ENCODE results near the gene CREB3L1. TPM values are rescaled to one million over a fixed set of nuclear protein-coding genes. Genes with fewer than 3 reads are reported as not detected.

The CREB3L1 gene
- total and polyA plus RNA-seq, 2 of the 13 experiments (the other 11 are each of a cell fraction or from before 2014, with no cell fraction given): not detected

DNA sequence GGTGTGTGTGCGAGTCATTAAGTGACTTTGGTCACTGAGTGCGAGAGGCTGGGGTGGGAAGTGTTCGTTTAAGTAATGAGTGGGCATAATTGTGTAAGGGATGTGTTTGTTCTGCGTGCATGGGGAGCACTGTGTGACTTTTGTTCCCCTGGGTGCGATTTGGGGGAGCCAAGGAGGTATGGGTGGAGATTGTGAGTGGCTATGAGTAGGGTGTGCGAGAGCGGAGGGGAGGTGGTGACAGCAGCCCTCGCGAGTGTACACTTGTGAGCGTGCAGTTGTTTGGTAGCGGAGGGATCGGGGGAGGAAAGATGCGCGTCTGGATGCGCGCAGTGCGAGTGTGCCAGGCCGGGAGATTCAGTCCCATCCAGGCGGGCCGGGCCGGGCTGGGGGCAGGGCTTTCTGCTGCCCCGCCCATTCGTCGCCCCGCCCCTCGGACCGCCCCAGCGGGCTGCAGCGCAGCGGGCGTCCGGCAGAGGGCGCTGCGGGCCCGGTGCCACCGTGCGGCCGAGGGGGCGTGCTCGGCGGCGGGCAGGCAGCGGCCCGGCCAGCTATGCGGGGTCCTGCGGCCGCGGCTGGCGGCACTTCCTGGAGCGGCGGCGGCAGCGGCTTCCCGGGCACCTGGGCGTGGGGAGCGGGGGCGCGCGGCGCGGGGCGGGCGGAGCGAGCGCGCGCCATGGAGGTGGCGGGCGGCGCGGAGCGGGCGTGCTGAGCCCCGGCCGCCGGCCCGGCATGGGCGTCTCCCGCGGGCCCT, 69.6 kb downstream of the CREB3L1 start, which contains the start of gene DGKZ (continued):
- TF ChIP-seq, protein P1, sequence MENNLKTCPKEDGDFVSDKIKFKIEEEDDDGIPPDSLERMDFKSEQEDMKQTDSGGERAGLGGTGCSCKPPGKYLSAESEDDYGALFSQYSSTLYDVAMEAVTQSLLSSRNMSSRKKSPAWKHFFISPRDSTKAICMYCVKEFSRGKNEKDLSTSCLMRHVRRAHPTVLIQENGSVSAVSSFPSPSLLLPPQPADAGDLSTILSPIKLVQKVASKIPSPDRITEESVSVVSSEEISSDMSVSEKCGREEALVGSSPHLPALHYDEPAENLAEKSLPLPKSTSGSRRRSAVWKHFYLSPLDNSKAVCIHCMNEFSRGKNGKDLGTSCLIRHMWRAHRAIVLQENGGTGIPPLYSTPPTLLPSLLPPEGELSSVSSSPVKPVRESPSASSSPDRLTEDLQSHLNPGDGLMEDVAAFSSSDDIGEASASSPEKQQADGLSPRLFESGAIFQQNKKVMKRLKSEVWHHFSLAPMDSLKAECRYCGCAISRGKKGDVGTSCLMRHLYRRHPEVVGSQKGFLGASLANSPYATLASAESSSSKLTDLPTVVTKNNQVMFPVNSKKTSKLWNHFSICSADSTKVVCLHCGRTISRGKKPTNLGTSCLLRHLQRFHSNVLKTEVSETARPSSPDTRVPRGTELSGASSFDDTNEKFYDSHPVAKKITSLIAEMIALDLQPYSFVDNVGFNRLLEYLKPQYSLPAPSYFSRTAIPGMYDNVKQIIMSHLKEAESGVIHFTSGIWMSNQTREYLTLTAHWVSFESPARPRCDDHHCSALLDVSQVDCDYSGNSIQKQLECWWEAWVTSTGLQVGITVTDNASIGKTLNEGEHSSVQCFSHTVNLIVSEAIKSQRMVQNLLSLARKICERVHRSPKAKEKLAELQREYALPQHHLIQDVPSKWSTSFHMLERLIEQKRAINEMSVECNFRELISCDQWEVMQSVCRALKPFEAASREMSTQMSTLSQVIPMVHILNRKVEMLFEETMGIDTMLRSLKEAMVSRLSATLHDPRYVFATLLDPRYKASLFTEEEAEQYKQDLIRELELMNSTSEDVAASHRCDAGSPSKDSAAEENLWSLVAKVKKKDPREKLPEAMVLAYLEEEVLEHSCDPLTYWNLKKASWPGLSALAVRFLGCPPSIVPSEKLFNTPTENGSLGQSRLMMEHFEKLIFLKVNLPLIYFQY (CRISPR knock-in tag; IDR thresholded peaks at IDR 0.05; ENCODE audit: borderline replicate concordance): peak; percentile 94; the same call in 1 of the 2 replicates
- TF ChIP-seq NONO (IDR thresholded peaks at IDR 0.05): no peak
- no peak; the same call in 1 of the 2 replicates for TF ChIP-seq NONO (CRISPR knock-in tag; conservative IDR thresholded peaks at IDR 0.05)
- TF ChIP-seq ZNF7 (CRISPR knock-in tag; IDR thresholded peaks at IDR 0.05): no peak
- TF ChIP-seq ZKSCAN5 (CRISPR knock-in tag; IDR thresholded peaks at IDR 0.05): no peak
- TF ChIP-seq, protein P2, sequence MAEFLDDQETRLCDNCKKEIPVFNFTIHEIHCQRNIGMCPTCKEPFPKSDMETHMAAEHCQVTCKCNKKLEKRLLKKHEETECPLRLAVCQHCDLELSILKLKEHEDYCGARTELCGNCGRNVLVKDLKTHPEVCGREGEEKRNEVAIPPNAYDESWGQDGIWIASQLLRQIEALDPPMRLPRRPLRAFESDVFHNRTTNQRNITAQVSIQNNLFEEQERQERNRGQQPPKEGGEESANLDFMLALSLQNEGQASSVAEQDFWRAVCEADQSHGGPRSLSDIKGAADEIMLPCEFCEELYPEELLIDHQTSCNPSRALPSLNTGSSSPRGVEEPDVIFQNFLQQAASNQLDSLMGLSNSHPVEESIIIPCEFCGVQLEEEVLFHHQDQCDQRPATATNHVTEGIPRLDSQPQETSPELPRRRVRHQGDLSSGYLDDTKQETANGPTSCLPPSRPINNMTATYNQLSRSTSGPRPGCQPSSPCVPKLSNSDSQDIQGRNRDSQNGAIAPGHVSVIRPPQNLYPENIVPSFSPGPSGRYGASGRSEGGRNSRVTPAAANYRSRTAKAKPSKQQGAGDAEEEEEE (CRISPR knock-in tag; IDR thresholded peaks at IDR 0.05; ENCODE audit: borderline replicate concordance): no peak
- TF ChIP-seq, protein P3, sequence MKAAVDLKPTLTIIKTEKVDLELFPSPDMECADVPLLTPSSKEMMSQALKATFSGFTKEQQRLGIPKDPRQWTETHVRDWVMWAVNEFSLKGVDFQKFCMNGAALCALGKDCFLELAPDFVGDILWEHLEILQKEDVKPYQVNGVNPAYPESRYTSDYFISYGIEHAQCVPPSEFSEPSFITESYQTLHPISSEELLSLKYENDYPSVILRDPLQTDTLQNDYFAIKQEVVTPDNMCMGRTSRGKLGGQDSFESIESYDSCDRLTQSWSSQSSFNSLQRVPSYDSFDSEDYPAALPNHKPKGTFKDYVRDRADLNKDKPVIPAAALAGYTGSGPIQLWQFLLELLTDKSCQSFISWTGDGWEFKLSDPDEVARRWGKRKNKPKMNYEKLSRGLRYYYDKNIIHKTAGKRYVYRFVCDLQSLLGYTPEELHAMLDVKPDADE (CRISPR knock-in tag; IDR thresholded peaks at IDR 0.05): no peak
- TF ChIP-seq ZNF224 (CRISPR knock-in tag; IDR thresholded peaks at IDR 0.05): no peak
- TF ChIP-seq, protein P4, sequence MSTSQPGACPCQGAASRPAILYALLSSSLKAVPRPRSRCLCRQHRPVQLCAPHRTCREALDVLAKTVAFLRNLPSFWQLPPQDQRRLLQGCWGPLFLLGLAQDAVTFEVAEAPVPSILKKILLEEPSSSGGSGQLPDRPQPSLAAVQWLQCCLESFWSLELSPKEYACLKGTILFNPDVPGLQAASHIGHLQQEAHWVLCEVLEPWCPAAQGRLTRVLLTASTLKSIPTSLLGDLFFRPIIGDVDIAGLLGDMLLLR (CRISPR knock-in tag; IDR thresholded peaks at IDR 0.05): no peak
- TF ChIP-seq, protein P5, sequence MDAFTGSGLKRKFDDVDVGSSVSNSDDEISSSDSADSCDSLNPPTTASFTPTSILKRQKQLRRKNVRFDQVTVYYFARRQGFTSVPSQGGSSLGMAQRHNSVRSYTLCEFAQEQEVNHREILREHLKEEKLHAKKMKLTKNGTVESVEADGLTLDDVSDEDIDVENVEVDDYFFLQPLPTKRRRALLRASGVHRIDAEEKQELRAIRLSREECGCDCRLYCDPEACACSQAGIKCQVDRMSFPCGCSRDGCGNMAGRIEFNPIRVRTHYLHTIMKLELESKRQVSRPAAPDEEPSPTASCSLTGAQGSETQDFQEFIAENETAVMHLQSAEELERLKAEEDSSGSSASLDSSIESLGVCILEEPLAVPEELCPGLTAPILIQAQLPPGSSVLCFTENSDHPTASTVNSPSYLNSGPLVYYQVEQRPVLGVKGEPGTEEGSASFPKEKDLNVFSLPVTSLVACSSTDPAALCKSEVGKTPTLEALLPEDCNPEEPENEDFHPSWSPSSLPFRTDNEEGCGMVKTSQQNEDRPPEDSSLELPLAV (CRISPR knock-in tag; conservative IDR thresholded peaks at IDR 0.05; ENCODE audit: low read depth): no peak
- TF ChIP-seq, protein P6, sequence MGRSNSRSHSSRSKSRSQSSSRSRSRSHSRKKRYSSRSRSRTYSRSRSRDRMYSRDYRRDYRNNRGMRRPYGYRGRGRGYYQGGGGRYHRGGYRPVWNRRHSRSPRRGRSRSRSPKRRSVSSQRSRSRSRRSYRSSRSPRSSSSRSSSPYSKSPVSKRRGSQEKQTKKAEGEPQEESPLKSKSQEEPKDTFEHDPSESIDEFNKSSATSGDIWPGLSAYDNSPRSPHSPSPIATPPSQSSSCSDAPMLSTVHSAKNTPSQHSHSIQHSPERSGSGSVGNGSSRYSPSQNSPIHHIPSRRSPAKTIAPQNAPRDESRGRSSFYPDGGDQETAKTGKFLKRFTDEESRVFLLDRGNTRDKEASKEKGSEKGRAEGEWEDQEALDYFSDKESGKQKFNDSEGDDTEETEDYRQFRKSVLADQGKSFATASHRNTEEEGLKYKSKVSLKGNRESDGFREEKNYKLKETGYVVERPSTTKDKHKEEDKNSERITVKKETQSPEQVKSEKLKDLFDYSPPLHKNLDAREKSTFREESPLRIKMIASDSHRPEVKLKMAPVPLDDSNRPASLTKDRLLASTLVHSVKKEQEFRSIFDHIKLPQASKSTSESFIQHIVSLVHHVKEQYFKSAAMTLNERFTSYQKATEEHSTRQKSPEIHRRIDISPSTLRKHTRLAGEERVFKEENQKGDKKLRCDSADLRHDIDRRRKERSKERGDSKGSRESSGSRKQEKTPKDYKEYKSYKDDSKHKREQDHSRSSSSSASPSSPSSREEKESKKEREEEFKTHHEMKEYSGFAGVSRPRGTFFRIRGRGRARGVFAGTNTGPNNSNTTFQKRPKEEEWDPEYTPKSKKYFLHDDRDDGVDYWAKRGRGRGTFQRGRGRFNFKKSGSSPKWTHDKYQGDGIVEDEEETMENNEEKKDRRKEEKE (IDR thresholded peaks at IDR 0.05): no peak
- TF ChIP-seq ATRX (CRISPR knock-in tag; IDR thresholded peaks at IDR 0.05; ENCODE audit: borderline replicate concordance): no peak
- TF ChIP-seq, protein P7, sequence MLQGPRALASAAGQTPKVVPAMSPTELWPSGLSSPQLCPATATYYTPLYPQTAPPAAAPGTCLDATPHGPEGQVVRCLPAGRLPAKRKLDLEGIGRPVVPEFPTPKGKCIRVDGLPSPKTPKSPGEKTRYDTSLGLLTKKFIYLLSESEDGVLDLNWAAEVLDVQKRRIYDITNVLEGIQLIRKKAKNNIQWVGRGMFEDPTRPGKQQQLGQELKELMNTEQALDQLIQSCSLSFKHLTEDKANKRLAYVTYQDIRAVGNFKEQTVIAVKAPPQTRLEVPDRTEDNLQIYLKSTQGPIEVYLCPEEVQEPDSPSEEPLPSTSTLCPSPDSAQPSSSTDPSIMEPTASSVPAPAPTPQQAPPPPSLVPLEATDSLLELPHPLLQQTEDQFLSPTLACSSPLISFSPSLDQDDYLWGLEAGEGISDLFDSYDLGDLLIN (CRISPR knock-in tag; IDR thresholded peaks at IDR 0.05; ENCODE audit: borderline replicate concordance): no peak
- TF ChIP-seq ZNF674 (CRISPR knock-in tag; IDR thresholded peaks at IDR 0.05; ENCODE audit: low read depth): no peak
